ENCODE data around the gene PNMT. TPM values are rescaled to one million over a fixed set of nuclear protein-coding genes. Genes with fewer than 3 reads are reported as not detected.

PNMT gene
- total and polyA plus RNA-seq, 2 of the 8 experiments (the other 6 are each of a cell fraction or from before 2014, with no cell fraction given) = 5.6 to 10.9 TPM

GRCh38 chr17:39629898-39630297, 38.4 kb upstream of the PNMT start (continued):
- no peak for TF ChIP-seq ATF3 (IDR thresholded peaks at IDR 0.05; ENCODE audit: insufficient read depth, low read depth, low read length)
- TF ChIP-seq BCL11A (IDR thresholded peaks at IDR 0.05; ENCODE audit: low read depth in 2 of 2, low read length in 2 of 2) = no peak
- TF ChIP-seq ATF2 (IDR thresholded peaks at IDR 0.05; ENCODE audit: low read length) = no peak
- TF ChIP-seq CTCF (IDR thresholded peaks at IDR 0.05; ENCODE audit: control extremely low read depth in 1 of 3, insufficient read depth in 1 of 3, low read depth in 1 of 3, low read length in 3 of 3) = no peak
- TF ChIP-seq CBX8 (IDR thresholded peaks at IDR 0.05; ENCODE audit: borderline replicate concordance, low read depth, low read length) = no peak
- TF ChIP-seq GTF2F1 (IDR thresholded peaks at IDR 0.05; ENCODE audit: borderline replicate concordance, low read depth, low read length) = no peak
